SW 1271 (cell line): ENCODE results near the gene BEND6.
A peak's percentile ranks its signal among the peaks of the same experiment; 100 is the strongest.

Experiments
- DNase-seq, 2 experiments: peaks; one replicate each; lab custom pipeline; 2025; lab: John Stamatoyannopoulos, UW

The BEND6 gene

GRCh38 chr6:56940977-56941376 lies 13.9 kb upstream of the BEND6 start:
- no peak for DNase-seq

DNA sequence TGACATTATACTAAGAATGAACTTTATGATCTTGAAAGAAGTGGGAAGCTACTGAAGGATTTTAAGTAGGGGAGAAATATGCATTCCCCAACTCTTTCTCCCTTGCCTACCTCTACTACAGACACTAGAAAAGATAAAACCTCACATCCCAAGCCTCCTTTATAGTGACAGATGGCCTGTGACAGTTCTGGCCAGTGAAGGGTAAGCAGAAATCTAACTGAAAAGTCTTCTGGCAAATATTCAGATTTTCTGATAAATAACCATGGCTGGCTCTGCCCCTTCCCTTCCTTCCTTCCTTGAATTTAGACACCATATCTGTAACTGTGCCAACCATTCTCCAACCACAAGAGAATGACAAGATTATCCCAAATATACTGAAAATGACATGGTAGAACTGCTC lies 10.2 kb upstream of the BEND6 start:
- DNase-seq, result no peak

DNA sequence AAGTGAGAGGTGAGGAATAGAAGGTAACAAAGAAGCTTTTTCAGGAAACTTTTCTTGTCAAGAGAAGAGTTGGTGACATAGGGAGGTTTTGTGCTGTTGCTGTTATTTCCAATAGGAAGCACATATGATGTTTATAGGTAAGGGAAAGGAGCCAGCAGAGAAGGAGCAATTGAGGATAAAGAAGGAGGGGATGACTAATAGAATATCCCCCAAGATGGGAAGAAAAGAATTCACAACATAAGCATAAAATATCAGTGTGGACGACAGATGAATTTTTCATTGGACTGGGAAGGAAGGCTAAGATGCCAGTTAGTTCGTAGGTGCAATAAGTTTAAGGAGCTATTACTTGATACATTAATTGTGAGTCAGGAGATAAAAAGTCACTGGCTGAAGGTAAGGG lies 8.5 kb upstream of the BEND6 start:
- DNase-seq, result no peak

DNA sequence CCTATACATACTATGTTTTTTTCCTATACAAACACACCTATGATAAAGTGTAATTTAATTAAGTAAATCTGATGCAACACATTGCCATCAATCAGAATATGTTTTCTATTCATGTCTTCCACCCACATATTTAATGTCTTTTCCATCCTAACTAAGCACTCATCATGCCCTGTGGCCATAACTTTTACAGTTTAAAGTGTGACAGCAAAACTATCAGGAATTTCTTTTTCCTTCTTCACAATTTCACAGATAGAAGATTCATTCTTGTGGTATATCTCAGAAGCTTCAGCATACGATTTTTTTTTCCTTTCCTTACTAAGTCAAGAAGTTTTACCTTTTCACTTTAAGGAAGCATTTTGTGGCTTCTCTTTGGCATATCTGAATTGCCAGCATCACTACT lies 7.0 kb upstream of the BEND6 start:
- no peak for DNase-seq

- no peak for DNase-seq
Measured at GRCh38 chr6:56949265-56949664, 5.6 kb upstream of the BEND6 start.

GRCh38 chr6:56949925-56950495 lies 4.9 kb upstream of the BEND6 start:
- no peak for DNase-seq

GRCh38 chr6:56951049-56951831 lies 3.7 kb upstream of the BEND6 start:
- no peak for DNase-seq

GRCh38 chr6:56953597-56954402 lies 1.1 kb upstream of the BEND6 start:
- DNase-seq, result no peak

GRCh38 chr6:56955171-56956155 lies 556 bp downstream of the BEND6 start:
- peak; percentile 66 to 77 for DNase-seq

GRCh38 chr6:56956491-56956890 lies 1.6 kb downstream of the BEND6 start:
- DNase-seq, result no peak

DNA sequence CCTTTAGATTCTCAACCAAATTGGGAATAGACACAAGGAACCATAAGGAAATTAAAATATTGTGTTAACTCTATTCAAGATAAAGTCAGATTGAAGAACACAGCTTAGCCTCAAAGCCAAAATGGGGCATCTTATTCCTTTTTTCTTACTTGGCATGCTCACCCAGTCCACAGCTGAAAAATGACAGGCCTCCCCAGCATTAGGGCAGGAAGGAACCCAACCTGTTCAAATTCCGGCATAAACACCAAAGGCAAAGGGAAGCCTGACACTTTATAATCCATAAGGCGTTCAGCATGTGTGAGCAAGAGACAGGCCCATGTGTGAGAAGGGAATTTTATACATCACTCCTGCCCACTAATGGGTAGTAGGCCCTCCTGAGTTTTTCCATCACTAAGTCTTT lies 2.9 kb downstream of the BEND6 start:
- no peak for DNase-seq

GRCh38 chr6:56958481-56958880 lies 3.6 kb downstream of the BEND6 start:
- DNase-seq, result no peak

DNA sequence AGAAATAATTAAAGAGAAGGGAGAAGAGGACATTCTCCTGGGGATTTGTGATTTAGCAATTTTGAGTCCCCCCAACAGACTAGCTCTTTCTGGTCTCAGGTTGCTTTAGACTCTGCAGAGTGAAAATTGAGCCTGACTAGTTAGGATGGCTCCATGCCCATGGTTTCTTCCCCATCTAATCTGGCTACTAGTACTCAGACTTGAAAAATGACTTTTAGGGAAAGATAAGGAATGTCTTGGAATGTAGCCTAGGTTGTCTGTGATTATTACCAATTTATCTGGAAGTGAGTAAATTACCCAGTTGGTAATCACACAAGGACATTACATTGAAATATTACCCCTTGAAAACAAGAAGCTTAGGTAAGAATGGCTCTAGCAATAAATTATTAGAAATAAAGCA lies 4.2 kb downstream of the BEND6 start:
- DNase-seq, result no peak

DNA sequence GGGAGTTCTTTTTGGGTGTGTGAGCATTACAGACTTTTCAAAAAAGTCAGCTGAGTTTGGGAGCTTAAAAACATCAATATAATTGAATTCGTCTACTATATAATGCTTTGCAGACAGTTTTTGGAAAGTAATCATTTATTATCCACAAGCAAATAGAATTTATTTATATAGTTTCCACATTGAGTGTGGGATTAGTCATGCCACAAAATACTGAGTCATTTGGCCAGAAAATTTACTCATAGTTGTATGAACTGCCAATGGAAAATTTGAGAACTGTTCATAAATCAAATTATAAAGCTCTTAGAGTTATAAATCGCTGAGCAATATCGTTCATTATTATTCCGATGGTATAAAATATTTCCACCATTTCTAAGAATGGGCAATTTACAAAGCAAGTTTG lies 5.0 kb downstream of the BEND6 start:
- DNase-seq, result no peak

GRCh38 chr6:56961151-56961550 lies 6.2 kb downstream of the BEND6 start:
- peak in 1 of 2 experiments; percentile 15 for DNase-seq

- no peak for DNase-seq
Measured at GRCh38 chr6:56962441-56962840, 7.5 kb downstream of the BEND6 start.

DNA sequence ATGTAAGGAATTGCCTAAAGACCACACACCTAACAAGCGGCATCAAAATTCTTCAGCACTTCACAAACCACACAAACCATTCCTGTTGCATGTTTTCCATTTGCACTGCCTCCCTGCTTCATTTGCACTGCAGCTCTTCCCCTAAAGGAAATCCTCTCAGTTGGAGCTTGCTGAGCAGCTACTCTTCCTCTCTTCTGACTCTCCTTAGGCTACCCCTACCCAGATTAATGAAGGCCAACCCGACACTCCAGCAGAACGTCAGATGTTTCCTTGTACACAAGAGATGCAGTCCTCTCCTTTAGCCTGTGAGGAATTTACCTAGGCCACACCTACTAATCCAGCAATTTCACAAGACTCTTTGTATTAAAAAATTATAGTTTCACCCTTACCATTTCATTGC lies 8.1 kb downstream of the BEND6 start:
- no peak for DNase-seq

- no peak for DNase-seq
Measured at GRCh38 chr6:56963793-56964192, 8.9 kb downstream of the BEND6 start.

DNA sequence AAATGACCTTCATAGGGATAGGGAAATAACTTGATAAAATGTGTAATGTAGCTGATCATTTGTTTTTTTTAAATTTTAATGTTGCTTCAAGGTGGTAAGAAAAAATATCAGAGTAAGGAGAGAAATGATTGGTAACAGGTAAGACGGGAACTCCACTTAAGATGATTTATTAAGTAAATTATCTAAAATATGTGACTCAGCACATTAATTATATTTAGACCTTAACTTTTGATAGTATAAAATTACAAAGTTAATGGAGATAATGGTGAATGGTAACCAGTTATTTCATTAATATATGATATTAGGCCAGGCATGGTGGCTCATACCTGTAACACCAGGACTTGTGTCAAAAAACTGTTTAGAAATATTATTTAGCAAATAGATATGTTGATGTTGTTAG lies 10.2 kb downstream of the BEND6 start:
- no peak for DNase-seq

DNA sequence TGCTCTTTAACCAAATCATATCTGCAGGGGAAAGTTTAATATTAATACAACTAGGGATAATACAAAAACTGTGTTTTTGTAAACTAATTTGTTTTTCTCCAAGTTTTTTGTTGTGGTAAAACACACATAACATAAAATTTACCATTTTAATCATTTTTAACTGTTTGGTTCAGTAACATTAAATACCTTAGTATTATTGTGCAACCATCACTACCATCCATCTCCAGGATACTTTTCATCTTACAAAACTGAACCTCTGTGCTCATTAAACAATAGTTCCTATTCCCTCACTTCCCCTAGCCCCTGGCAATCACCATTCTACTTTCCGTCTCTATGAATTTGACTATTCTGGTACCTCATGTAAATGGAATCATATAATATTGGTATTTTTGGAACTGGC lies 15.9 kb downstream of the BEND6 start:
- no peak for DNase-seq

- no peak for DNase-seq
Measured at GRCh38 chr6:56977192-56977591, 22.3 kb downstream of the BEND6 start.

DNA sequence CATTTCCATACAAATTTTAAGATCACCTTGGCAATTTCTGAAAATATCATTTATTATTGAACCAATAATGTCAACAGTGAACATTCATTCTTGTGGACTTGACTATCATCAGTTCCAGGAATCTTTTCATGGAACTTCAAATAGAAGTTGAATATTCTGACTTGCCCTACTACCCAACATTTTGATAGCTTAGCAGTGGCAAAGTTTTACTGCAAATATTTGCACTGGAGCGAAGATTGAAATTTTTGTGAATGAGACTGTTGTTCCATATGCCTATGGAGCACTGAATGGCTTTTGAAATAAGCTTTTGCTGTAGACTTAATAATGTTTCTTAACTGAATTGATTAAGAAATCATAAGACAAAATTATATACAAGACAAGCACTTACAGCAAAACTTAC lies 23.6 kb downstream of the BEND6 start:
- no peak for DNase-seq
